SK-N-SH (cell line): ENCODE results near the gene FBLN7. TPM values are rescaled to one million over a fixed set of nuclear protein-coding genes. Genes with fewer than 3 reads are reported as not detected.

Experiments
- CTCF ChIA-PET: fragments of 300-600, 350-600 bp; formaldehyde crosslinking; extraction: SDS; loops from one replicate; lab custom pipeline; 2021; lab: Yijun Ruan, JAX
- POLR2A ChIA-PET: fragments of 350-600 bp; sonication (Branson Sonifier 250); formaldehyde crosslinking; extraction: SDS; loops from one replicate; lab custom pipeline; 2020; ENCODE audit warnings: antibody characterized with exemption, inconsistent platforms; lab: Yijun Ruan, JAX
- DNase-seq: peaks from one replicate; pipeline ENCODE4 v3.0.0; 2012
- H2AFZ ChIP-seq: fragments of 200-600 bp; sonication (generic); 2 replicates; pipeline ENCODE4 v1.8.1; 2016; ENCODE audit warnings: antibody characterized with exemption, mild to moderate bottlenecking, low read depth
- H3F3A ChIP-seq: fragments of 200-600 bp; sonication (generic); replicated peaks from 2 replicates; pipeline ENCODE3; 2016; ENCODE audit warnings: antibody characterized with exemption, mild to moderate bottlenecking; ENCODE audit not compliant: insufficient read depth
- H3K27ac ChIP-seq, 2 experiments: fragments of 200-500 bp in 1 of 2; fragments of 200-600 bp in 1 of 2; sonication (Bioruptor generic) in 1 of 2; sonication (generic), shearing (Covaris generic) in 1 of 2; 2 replicates each; pipeline versions ENCODE4 v1.5.1 to v1.6.1; 2014 to 2016; ENCODE audit warnings: low read depth in 2 of 2, inconsistent platforms in 1 of 2, low read length in 1 of 2, mild to moderate bottlenecking in 1 of 2, mixed read lengths in 1 of 2
- H3K27me3 ChIP-seq: fragments of 200-600 bp; sonication (generic), shearing (Covaris generic); 2 replicates; pipeline ENCODE4 v1.6.1; 2016; ENCODE audit warnings: mixed run types; ENCODE audit not compliant: insufficient read depth
- H3K36me3 ChIP-seq, 2 experiments: fragments of 200-500 bp in 1 of 2; fragments of 200-600 bp in 1 of 2; sonication (Bioruptor generic) in 1 of 2; sonication (generic) in 1 of 2; replicated peaks in 1 of 2; 2 replicates each; pipeline versions ENCODE3 to v1.5.1; 2014 to 2016; ENCODE audit warnings: low read length in 1 of 2, mild to moderate bottlenecking in 1 of 2; ENCODE audit not compliant: insufficient read depth in 2 of 2, control insufficient read depth in 1 of 2
- H3K4me1 ChIP-seq, 2 experiments: fragments of 200-500 bp in 1 of 2; fragments of 200-600 bp in 1 of 2; sonication (Bioruptor generic) in 1 of 2; sonication (generic), shearing (Covaris generic) in 1 of 2; 2 replicates each; pipeline versions ENCODE4 v1.5.1 to v1.6.1; 2014 to 2016; ENCODE audit warnings: low read depth in 1 of 2, low read length in 1 of 2, mixed run types in 1 of 2; ENCODE audit not compliant: insufficient read depth in 2 of 2, control insufficient read depth in 1 of 2
- H3K4me2 ChIP-seq: fragments of 200-600 bp; sonication (generic), shearing (Covaris generic); 2 replicates; pipeline ENCODE4 v1.6.1; 2017; ENCODE audit warnings: mixed run types
- H3K4me3 ChIP-seq, 2 experiments: fragments of 200-500 bp in 1 of 2; fragments of 200-600 bp in 1 of 2; sonication (Bioruptor generic) in 1 of 2; sonication (generic), shearing (Covaris generic) in 1 of 2; 2 replicates each; pipeline versions ENCODE4 v1.5.1 to v1.8.1; 2014 to 2016; ENCODE audit warnings: low read depth in 2 of 2, inconsistent platforms in 1 of 2, low read length in 1 of 2, mild to moderate bottlenecking in 1 of 2, mixed read lengths in 1 of 2, moderate library complexity in 1 of 2
- H3K79me2 ChIP-seq: fragments of 200-600 bp; sonication (generic); 2 replicates; pipeline ENCODE4 v1.8.1; 2017; ENCODE audit warnings: mild to moderate bottlenecking; ENCODE audit not compliant: insufficient read depth
- H3K9ac ChIP-seq: fragments of 200-600 bp; sonication (generic); 2 replicates; pipeline ENCODE4 v1.6.1; 2017; ENCODE audit warnings: mixed run types
- H3K9me2 ChIP-seq: fragments of 200-600 bp; sonication (generic); 2 replicates; pipeline ENCODE4 v1.6.1; 2017; ENCODE audit warnings: mixed run types
- H3K9me3 ChIP-seq: fragments of 200-600 bp; sonication (generic); 2 replicates; pipeline ENCODE4 v1.6.1; 2017; ENCODE audit warnings: mixed run types, mild to moderate bottlenecking, moderate library complexity
- H4K20me1 ChIP-seq: fragments of 200-600 bp; sonication (generic); 2 replicates; pipeline ENCODE4 v1.6.1; 2017; ENCODE audit warnings: mild to moderate bottlenecking, mixed run types; ENCODE audit not compliant: insufficient read depth
- EZH2phosphoT487 ChIP-seq: fragments of 200-600 bp; sonication (generic); IDR thresholded peaks from 2 replicates; pipeline ENCODE4 v1.6.1; 2017; ENCODE audit warnings: low read depth, mixed run types, mild to moderate bottlenecking, antibody characterized with exemption, moderate library complexity, borderline replicate concordance
- FOSL2 ChIP-seq: IDR thresholded peaks from 2 replicates; pipeline ENCODE4 v1.4.0; 2012; ENCODE audit warnings: low read depth, mild to moderate bottlenecking, moderate library complexity, borderline replicate concordance
- GATA2 ChIP-seq: sonication (generic); formaldehyde crosslinking; IDR thresholded peaks from 2 replicates; pipeline ENCODE4 v1.5.0; 2020; ENCODE audit warnings: mild to moderate bottlenecking, missing genetic modification reagents
- MEF2A ChIP-seq: IDR thresholded peaks from 2 replicates; pipeline ENCODE4 v1.4.0; 2012; ENCODE audit warnings: low read depth, borderline replicate concordance
- NRF1 ChIP-seq: IDR thresholded peaks from 2 replicates; pipeline ENCODE4 v1.6.1; 2012; ENCODE audit warnings: low read depth, mild to moderate bottlenecking, low read length
- PBX3 ChIP-seq: IDR thresholded peaks from 2 replicates; pipeline ENCODE4; 2012
- REST ChIP-seq: IDR thresholded peaks from 2 replicates; pipeline ENCODE4 v1.6.1; 2012; ENCODE audit warnings: mild to moderate bottlenecking, low read depth, low read length, moderate library complexity
- RFX5 ChIP-seq: IDR thresholded peaks from 2 replicates; pipeline ENCODE4 v1.6.1; 2012; ENCODE audit warnings: mild to moderate bottlenecking, improper control_type of control experiment, low read length
- TAF1 ChIP-seq: IDR thresholded peaks from 2 replicates; pipeline ENCODE4 v1.6.1; 2012; ENCODE audit warnings: low read depth, mild to moderate bottlenecking, low read length, moderate library complexity, borderline replicate concordance
- TEAD4 ChIP-seq: IDR thresholded peaks from 2 replicates; pipeline ENCODE4 v1.4.0; 2012; ENCODE audit warnings: mild to moderate bottlenecking, borderline replicate concordance; ENCODE audit not compliant: insufficient read depth
- USF2 ChIP-seq: fragments of 150-350 bp; IDR thresholded peaks from 2 replicates; pipeline ENCODE4 v1.6.1; 2017; ENCODE audit warnings: antibody characterized with exemption, low read length, low read depth, borderline replicate concordance
- WGBS: methylation state at CpG from one replicate; pipeline ENCODE4 v1.1.6; 2017; ENCODE audit warnings: low lambda C conversion rate; 5-methylcytosine and 5-hydroxymethylcytosine counted together
- polyA plus RNA-seq, 3 experiments: library from polyadenylated mRNA; depleted of rRNA; stranded (reverse); fragments of >200 nt; gene quantifications; 2 replicates each; pipeline ENCODE4 v1.2.3, GENCODE V29; 2012

Gene FBLN7
- polyA plus RNA-seq, 1 of the 3 experiments (the other 2 are of a cell fraction), result 4.4 TPM

- TF ChIP-seq TAF1, result no peak
Observed at GRCh38 chr2:112160283-112161250, 22.4 kb downstream of the FBLN7 start (continued).

- Histone ChIP-seq H3F3A (peaks cover 3% of the 10 kb centered on the region), H3K4me3 (no peak overlapping the region), H3K4me2 (no peak overlapping the region), H3K27ac (no peak overlapping the region), H3K27me3 (no peaks in the 10 kb centered on the region), H3K79me2 (no peaks in the 10 kb centered on the region), H4K20me1 (no peaks in the 10 kb centered on the region), H2AFZ (no peak overlapping the region), H3K4me1 (no peaks in the 10 kb centered on the region), H3K9me2 (no peaks in the 10 kb centered on the region), H3K9ac (no peak overlapping the region), H3K9me3 (no peaks in the 10 kb centered on the region), H3K36me3 (no peaks in the 10 kb centered on the region)
- TF ChIP-seq MEF2A, result no peak
- no peak for TF ChIP-seq USF2
- no peak for TF ChIP-seq PBX3
- TF ChIP-seq TAF1, result no peak
- TF ChIP-seq FOSL2, result no peak
- TF ChIP-seq REST, result no peak
- no peak for TF ChIP-seq GATA2 (CRISPR knock-in tag)
- no peak for TF ChIP-seq TEAD4
- no peak for TF ChIP-seq RFX5
- no peak for TF ChIP-seq NRF1
- no peak for TF ChIP-seq EZH2phosphoT487
- CTCF ChIA-PET, result no interaction called here
- WGBS, result 91% methylated on average over 6 of the region's 9 CpGs
- no peak for DNase-seq
- POLR2A ChIA-PET, result no interaction called here
Observed at GRCh38 chr2:112161431-112162145, 23.4 kb downstream of the FBLN7 start.
